Central memory CD8-positive, alpha-beta T cell (primary cell): Measurements from ENCODE around the gene AFF2.
"Not testable (repeated sequence)": the region's sequence is repeated elsewhere in the genome, so short reads cannot be mapped to it uniquely, and the experiment has no call there.

Source experiments
- ATAC-seq: fragments of 150-1000 bp; cut with Tn5 transposase; replicated peaks from 2 replicates; pipeline ENCODE4 v1.10.0; 2022; ENCODE audit warnings: mild to moderate bottlenecking, moderate FRiP score, moderate number of reproducible peaks; ENCODE audit not compliant: poor library complexity, severe bottlenecking; ENCODE audit errors: extremely low read depth
- DNase-seq, 2 donors: peaks; one replicate each; pipeline ENCODE4 v3.0.0; 2021; ENCODE audit warnings: low spot score in 2 of 2
- H3K27ac Mint-ChIP-seq: one replicate; pipeline ENCODE4 v1.8.0; 2022; ENCODE audit warnings: low read depth, mild to moderate bottlenecking, moderate library complexity, mixed read lengths
- H3K27me3 Mint-ChIP-seq: one replicate; pipeline ENCODE4 v1.8.0; 2022; ENCODE audit warnings: mixed read lengths
- H3K36me3 Mint-ChIP-seq: one replicate; pipeline ENCODE4 v1.8.0; 2022; ENCODE audit warnings: mild to moderate bottlenecking, moderate library complexity, mixed read lengths; ENCODE audit not compliant: insufficient read depth
- H3K4me1 Mint-ChIP-seq: one replicate; pipeline ENCODE4 v1.8.0; 2022; ENCODE audit warnings: mixed read lengths
- H3K4me3 Mint-ChIP-seq: one replicate; pipeline ENCODE4 v1.8.0; 2022; ENCODE audit warnings: mild to moderate bottlenecking, moderate library complexity, mixed read lengths
- H3K9me3 Mint-ChIP-seq: one replicate; pipeline ENCODE4 v1.8.0; 2022; ENCODE audit warnings: mixed read lengths

The AFF2 gene

GRCh38 chrX:148871422-148872160, 371.2 kb downstream of the AFF2 start:
- H3K36me3 Mint-ChIP-seq = peaks cover 1% of the 10 kb centered on the region
- no peak overlapping the region for H3K4me3 Mint-ChIP-seq
- H3K9me3 Mint-ChIP-seq = no peaks in the 10 kb centered on the region
- no peaks in the 10 kb centered on the region for H3K4me1 Mint-ChIP-seq
- DNase-seq (no peak), ATAC-seq (no peak)
- H3K27me3 Mint-ChIP-seq = no peaks in the 10 kb centered on the region
- H3K27ac Mint-ChIP-seq = no peak overlapping the region

- H3K9me3 Mint-ChIP-seq = no peaks in the 10 kb centered on the region
- no peaks in the 10 kb centered on the region for H3K4me1 Mint-ChIP-seq
Observed at GRCh38 chrX:148872161-148872535, 371.7 kb downstream of the AFF2 start.

GRCh38 chrX:148872881-148873280, 372.5 kb downstream of the AFF2 start:
- no peaks in the 10 kb centered on the region for H3K27me3 Mint-ChIP-seq
- ATAC-seq (no peak), DNase-seq (no peak)
- H3K27ac Mint-ChIP-seq = no peak overlapping the region
- no peaks in the 10 kb centered on the region for H3K9me3 Mint-ChIP-seq
- peaks cover 1% of the 10 kb centered on the region for H3K36me3 Mint-ChIP-seq
- H3K4me3 Mint-ChIP-seq = no peak overlapping the region
- no peaks in the 10 kb centered on the region for H3K4me1 Mint-ChIP-seq

More at GRCh38 chrX:148872161-148872535, 371.7 kb downstream of the AFF2 start:
- H3K4me3 Mint-ChIP-seq = no peak overlapping the region
- H3K27ac Mint-ChIP-seq = no peak overlapping the region
- ATAC-seq = no peak
- H3K27me3 Mint-ChIP-seq = no peaks in the 10 kb centered on the region
- H3K36me3 Mint-ChIP-seq = peaks cover 1% of the 10 kb centered on the region
- DNase-seq = no peak

GRCh38 chrX:148874636-148875246, 374.3 kb downstream of the AFF2 start:
- H3K9me3 Mint-ChIP-seq = no peaks in the 10 kb centered on the region
- H3K27ac Mint-ChIP-seq = no peak overlapping the region
- DNase-seq = no peak
- H3K4me1 Mint-ChIP-seq = no peaks in the 10 kb centered on the region
- H3K36me3 Mint-ChIP-seq = peaks cover 1% of the 10 kb centered on the region
- no peak overlapping the region for H3K4me3 Mint-ChIP-seq
- H3K27me3 Mint-ChIP-seq = no peaks in the 10 kb centered on the region
- ATAC-seq = no peak

GRCh38 chrX:148878371-148878770, 378.0 kb downstream of the AFF2 start:
- no peaks in the 10 kb centered on the region for H3K9me3 Mint-ChIP-seq
- no peak for DNase-seq

GRCh38 chrX:148885203-148885602, 384.8 kb downstream of the AFF2 start:
- Mint-ChIP-seq H3K4me1 (no peaks in the 10 kb centered on the region), H3K27ac (no peak overlapping the region), H3K4me3 (no peak overlapping the region), H3K9me3 (no peaks in the 10 kb centered on the region), H3K27me3 (no peaks in the 10 kb centered on the region), H3K36me3 (no peaks in the 10 kb centered on the region)
- ATAC-seq (no peak), DNase-seq (no peak)

More at GRCh38 chrX:148878371-148878770, 378.0 kb downstream of the AFF2 start:
- no peak overlapping the region for H3K4me3 Mint-ChIP-seq
- H3K4me1 Mint-ChIP-seq = no peaks in the 10 kb centered on the region
- no peaks in the 10 kb centered on the region for H3K27me3 Mint-ChIP-seq
- H3K36me3 Mint-ChIP-seq = peaks cover 1% of the 10 kb centered on the region
- no peak overlapping the region for H3K27ac Mint-ChIP-seq
- no peak for ATAC-seq

- DNase-seq = no peak
- no peaks in the 10 kb centered on the region for H3K4me1 Mint-ChIP-seq
- H3K36me3 Mint-ChIP-seq = no peaks in the 10 kb centered on the region
- H3K4me3 Mint-ChIP-seq = no peak overlapping the region
- no peak overlapping the region for H3K27ac Mint-ChIP-seq
- no peaks in the 10 kb centered on the region for H3K27me3 Mint-ChIP-seq
- H3K9me3 Mint-ChIP-seq = no peaks in the 10 kb centered on the region
- no peak for ATAC-seq
Observed at GRCh38 chrX:148893395-148893794, 393.0 kb downstream of the AFF2 start.

GRCh38 chrX:148902581-148902980, 402.2 kb downstream of the AFF2 start:
- DNase-seq = no peak
- H3K27ac Mint-ChIP-seq = no peak overlapping the region
- ATAC-seq = no peak
- H3K9me3 Mint-ChIP-seq = no peaks in the 10 kb centered on the region
- H3K4me3 Mint-ChIP-seq = no peak overlapping the region
- H3K27me3 Mint-ChIP-seq = no peaks in the 10 kb centered on the region
- H3K36me3 Mint-ChIP-seq = no peaks in the 10 kb centered on the region
- no peaks in the 10 kb centered on the region for H3K4me1 Mint-ChIP-seq

- Mint-ChIP-seq H3K36me3 (no peaks in the 10 kb centered on the region), H3K27me3 (no peaks in the 10 kb centered on the region), H3K4me1 (no peaks in the 10 kb centered on the region), H3K9me3 (no peaks in the 10 kb centered on the region), H3K27ac (no peak overlapping the region), H3K4me3 (no peak overlapping the region)
- DNase-seq = no peak
- no peak for ATAC-seq
Observed at GRCh38 chrX:148903176-148903575, 402.8 kb downstream of the AFF2 start.

GRCh38 chrX:148904421-148905111, 404.1 kb downstream of the AFF2 start:
- Mint-ChIP-seq H3K36me3 (no peaks in the 10 kb centered on the region), H3K4me1 (no peaks in the 10 kb centered on the region), H3K27ac (no peak overlapping the region), H3K9me3 (no peaks in the 10 kb centered on the region), H3K27me3 (no peaks in the 10 kb centered on the region), H3K4me3 (no peak overlapping the region)
- DNase-seq (no peak), ATAC-seq (no peak)

- Mint-ChIP-seq H3K36me3 (no peaks in the 10 kb centered on the region), H3K4me3 (no peak overlapping the region), H3K27ac (no peak overlapping the region), H3K27me3 (no peaks in the 10 kb centered on the region), H3K4me1 (no peaks in the 10 kb centered on the region), H3K9me3 (no peaks in the 10 kb centered on the region)
- no peak for ATAC-seq
- DNase-seq = no peak
Observed at GRCh38 chrX:148905400-148905799, 405.0 kb downstream of the AFF2 start.

- H3K4me3 Mint-ChIP-seq, H3K27ac Mint-ChIP-seq, H3K9me3 Mint-ChIP-seq, H3K36me3 Mint-ChIP-seq, H3K27me3 Mint-ChIP-seq, H3K4me1 Mint-ChIP-seq, ATAC-seq, DNase-seq: not testable (repeated sequence)
Observed at GRCh38 chrX:148906628-148907027, 406.2 kb downstream of the AFF2 start.

GRCh38 chrX:148909758-148910157, 409.3 kb downstream of the AFF2 start:
- DNase-seq (no peak), ATAC-seq (no peak)
- H3K27ac Mint-ChIP-seq = no peak overlapping the region
- H3K9me3 Mint-ChIP-seq = no peaks in the 10 kb centered on the region
- no peaks in the 10 kb centered on the region for H3K4me1 Mint-ChIP-seq
- no peaks in the 10 kb centered on the region for H3K27me3 Mint-ChIP-seq
- H3K4me3 Mint-ChIP-seq = no peak overlapping the region
- no peaks in the 10 kb centered on the region for H3K36me3 Mint-ChIP-seq
